Measurements from ENCODE around the gene GBE1.
A peak's percentile ranks its signal among the peaks of the same experiment; 100 is the strongest.
"Not testable (repeated sequence)": the region's sequence is repeated elsewhere in the genome, so short reads cannot be mapped to it uniquely, and the experiment has no call there.

Gene GBE1

DNA sequence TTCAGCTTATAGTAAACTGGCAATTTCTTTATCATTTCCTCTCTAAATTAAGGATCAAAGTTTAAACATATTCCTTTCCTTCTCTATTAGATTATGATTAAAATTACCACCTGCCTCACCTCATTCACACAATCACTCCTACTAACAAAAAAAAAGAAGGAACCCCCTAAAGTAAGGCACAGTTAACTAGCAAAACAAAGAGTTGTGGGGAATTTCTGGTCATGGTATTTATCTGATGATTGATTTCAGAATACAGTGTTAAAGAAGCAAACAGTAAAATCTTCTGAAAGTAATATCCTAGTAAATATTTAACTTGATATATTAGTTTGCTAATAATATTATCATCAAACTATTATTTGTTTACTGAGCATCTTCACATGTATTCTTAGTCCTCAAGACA, 8.8 kb downstream of the GBE1 start:
- no peak for FAIRE-seq

DNA sequence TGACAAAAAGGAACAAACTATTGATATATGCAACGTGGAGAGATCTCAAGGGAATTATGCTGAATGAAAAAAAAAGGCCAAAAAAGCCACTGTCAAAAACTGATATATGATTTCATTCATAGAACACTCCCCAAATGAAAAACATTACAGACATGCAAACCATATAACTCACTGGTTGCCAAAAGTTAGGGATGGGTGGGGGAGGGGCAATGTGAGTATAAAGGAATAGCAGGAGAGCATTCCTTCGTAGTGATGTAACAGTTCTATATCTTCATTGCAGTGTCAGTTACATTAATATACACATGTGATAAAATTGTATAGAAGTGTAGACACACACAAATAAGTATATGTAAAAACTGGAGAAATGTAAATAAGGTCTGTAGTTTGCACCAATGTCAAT, 12.2 kb downstream of the GBE1 start:
- no peak for FAIRE-seq

DNA sequence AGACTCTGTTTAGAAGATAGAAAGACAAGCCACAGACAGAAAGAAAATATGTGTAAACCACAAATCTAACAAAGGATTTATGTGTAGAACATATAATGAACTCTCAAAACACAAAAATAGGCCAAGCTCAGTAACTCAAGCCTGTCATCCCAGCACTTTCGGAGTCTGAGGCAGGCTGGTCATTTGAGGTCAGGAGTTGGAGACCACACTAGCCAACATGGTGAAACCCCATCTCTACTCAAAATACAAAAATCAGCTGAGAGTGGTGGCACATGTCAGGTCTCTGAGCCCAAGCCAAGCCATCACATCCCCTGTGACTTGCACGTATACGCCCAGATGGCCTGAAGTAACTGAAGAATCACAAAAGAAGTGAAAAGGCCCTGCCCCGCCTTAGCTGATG, 14.2 kb downstream of the GBE1 start:
- FAIRE-seq: not testable (repeated sequence)

DNA sequence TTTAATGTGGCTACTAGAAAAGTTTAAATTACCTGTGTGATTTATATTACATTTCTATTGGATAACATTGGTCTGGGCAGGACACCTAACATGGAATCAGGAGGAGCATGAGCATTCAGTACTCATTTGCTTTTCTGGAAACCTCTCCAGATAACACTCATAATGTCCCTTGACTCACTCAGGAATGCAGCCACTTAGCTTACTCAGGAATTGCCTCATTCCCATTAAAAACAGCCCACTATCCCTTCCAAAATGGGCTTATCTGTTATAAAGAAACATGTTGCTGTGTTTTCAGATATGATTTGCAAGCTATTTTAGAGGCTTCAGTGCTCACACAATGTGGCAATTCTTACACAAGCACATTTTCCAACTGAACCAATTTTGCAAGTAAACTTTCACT, 17.1 kb downstream of the GBE1 start:
- FAIRE-seq: no peak

DNA sequence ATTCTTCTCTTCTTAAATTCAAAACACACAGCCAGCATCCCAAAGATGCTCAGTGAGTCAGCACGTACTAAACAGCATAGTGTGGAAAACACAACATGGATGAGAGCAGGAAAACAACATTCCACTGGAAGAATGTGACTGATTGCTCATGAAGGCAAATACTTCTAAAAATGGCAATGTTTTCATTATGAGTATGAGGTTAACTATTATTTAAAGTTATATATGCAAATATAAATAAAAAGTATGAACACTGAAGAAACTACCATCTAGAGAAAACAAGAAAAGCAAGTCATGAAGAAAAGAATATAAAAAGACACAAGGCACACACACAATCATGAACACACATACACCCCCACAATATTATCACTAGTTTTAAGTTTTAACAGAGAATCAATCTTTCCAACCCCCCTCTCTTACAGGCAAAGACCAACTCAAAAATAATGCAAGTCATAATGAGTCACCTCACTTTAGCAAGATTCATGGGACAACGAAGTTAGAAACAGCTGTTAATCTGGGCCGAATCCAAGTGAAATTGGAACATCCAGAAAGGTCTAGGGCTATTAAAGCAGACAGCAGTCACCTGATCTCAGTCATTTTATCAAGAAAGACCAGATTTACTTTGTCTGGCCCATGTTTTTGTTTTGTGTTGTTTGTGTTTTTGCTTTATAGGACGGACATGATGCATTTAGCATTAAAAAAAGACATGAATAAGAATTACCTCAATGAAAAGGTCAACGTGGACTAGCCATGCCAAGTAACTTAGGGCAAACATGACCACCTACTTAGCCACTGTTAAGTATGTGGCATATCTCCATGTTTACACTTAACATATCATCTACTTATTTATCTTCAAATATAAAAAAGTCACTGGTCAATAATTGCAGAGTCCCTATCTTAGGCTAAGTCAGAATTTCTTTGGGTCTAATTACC, 18.1 kb downstream of the GBE1 start:
- FAIRE-seq: peak; percentile 91

DNA sequence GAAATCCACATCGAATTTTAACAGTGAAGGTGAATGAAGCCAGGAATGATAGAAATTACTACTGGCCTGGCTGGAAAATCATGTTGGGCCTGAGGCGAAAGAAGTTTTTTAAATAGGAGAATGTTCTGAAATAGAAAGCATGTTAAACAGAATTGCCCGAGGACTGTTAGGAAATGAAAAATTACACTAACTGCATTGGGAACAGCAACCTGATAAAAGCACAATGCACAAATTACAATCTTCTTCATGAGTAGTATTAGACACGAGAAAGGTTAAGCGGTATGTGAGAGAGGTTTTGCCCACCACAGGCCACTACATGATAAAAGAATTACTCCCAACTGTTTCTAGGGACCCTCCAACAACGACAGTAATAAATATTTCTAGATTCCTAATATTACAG, 18.9 kb downstream of the GBE1 start:
- no peak for FAIRE-seq

DNA sequence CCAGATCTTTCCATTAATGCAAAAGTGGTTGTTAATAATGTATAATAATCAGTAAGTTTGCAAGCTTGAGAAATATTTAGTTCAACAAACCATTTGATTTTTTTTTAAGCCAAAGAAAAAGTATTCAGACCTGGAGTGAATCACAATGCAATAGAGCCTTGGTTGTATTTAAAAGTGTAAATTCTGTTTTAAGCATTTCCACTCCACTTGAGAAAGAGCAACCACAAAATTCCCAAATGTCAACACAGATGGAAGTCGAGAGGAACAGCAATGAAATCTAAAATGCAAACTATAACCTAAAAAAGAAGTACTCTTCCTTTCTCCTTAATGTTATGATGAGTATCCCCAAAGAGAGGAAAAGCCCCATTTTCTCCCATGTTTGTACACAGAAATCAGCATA, 20.2 kb downstream of the GBE1 start:
- no peak for FAIRE-seq

DNA sequence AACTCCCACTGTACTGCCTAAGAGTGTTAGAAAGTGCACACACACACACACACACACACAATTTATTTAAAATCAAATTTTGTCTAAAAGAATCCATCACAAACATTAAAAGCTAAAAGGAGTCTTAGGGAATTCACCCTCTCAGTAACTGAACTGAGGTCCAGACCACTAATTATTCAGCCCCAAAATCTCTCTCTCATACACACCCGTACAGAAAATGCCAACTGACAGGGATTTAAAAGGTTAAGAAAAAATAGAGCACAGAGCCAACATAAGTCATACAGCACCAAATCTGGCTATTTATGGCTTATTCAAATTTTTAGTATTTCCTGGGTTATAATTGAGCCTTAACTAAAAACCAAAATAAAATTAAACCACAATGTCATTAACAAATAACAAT, 20.7 kb downstream of the GBE1 start:
- FAIRE-seq: no peak

DNA sequence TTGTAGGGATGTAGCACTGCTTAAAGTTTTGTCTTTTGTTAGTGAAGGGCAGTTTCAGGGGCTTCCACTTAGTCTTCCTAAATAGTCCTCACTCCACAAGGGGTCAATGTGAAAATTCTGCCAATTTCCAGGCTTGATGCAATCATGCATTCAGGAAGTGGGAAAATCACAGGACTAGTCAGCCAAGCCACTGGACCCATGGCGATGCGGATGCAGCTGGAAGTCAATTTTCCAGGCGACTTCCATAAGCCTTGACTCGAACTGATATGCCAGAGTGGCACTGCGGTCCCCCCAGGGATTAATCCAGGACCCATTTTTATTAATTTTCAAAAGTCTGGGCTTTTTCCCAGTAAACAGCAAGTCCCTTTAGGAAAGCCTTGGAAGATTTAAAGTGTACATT, 26.1 kb downstream of the GBE1 start:
- FAIRE-seq: no peak

DNA sequence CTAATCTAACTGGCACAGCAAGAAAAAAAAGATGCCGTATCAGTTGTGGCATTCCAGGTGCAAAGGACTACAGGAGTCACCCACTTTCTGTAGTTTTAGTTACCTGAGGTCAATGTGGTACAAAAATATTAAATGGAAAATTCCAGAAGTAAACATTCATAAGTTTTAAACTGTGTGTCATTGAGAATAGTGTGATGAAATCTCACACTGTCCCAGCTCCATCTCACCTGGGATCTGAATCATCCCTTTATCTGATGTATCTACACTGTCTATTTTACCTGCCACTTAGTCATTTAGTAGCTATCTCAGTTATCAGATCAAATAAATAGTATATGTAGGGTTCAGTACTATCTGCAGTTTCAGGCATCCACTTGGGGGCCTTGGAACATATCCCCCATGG, 26.7 kb downstream of the GBE1 start:
- FAIRE-seq: no peak

DNA sequence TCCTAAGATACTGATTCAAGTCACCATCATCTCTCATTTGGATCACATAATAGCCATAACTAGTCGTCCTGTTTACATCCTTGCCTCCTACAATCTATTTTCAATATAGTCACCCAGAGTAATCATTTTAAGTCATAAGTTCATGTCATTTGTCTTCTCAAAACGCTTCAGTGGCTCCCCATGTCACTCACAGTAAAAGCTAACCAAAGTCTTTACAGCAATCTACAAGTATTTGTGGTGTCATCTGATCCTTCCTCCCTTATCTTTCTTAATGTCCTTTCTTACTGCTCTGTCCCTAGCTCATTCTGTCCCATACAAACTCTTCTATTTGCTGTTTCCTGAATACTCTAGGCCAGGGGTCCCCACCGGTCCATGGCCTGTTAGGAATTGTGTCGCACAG, 28.8 kb downstream of the GBE1 start:
- no peak for FAIRE-seq

DNA sequence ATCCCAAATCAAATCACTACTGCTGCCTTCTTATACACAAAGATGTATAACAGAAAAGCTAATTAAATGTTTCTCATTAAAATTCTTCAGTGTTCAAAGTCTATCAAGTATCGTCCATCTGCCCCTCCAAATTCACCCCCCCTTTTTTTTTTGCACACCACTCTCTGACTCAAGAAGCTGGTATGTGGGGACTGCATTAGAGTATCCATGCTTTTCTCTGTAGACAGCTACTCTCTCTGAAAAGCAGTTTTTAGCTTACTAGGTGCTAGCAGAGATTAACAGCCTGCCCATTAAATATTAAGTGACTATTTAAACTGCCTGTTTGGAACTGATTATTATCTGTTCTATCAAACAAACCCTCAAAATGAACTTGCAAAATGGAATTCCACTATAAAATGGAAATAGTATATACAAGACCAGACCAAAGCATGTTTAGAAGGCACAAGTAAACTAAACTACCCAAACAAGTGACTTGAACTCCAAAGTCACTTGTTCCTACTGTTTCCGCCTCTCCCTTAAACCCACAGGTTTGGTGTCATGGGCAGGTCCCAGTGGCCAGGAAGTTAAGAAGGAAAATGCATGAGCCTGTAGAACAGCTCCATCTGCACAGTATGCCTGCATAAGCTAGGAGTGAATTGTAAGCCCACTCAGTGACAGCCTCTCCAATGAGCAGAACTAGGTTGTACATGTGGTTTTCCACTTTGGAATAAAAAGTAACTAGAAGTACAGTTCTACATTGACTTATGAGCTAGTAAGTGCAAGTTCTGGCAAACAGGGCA, 32.5 kb downstream of the GBE1 start:
- FAIRE-seq: no peak

DNA sequence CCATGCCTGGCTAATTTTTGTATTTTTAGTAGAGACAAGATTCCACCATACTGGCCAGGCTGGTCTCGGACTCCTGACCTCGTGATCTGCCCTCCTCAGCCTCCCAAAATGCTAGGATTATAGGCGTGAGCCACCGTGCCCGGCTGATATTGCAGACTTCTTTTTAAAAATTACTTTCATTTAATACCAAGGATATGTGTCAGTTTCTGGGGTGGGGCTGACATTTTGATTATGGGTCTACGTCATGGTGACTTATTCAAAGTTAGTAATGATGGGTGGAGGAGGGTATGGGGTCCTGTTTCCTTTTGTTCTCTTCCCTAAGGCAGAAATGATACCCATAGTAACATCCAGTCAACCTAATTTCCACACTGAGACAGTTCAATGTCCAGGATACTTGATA, 34.7 kb downstream of the GBE1 start:
- FAIRE-seq: no peak

DNA sequence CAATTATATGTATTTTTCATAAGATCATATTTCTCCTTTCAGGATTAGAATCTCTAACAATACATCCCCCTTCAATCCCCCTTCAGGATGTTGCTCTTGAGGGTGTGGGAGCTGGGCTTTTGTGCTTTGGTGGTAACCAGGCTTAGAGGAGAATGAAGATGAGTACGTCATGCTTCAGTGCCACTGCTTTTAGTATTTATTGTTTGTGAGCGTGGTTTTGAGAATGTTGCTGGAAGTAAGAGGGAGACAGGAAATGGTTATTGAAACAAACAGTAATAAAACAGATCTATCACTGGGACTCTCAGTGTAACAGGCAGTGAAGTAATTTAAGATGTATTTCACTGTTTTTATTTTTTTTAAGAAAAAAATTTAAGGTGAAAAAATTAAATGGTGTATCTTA, 35.3 kb downstream of the GBE1 start:
- no peak for FAIRE-seq

DNA sequence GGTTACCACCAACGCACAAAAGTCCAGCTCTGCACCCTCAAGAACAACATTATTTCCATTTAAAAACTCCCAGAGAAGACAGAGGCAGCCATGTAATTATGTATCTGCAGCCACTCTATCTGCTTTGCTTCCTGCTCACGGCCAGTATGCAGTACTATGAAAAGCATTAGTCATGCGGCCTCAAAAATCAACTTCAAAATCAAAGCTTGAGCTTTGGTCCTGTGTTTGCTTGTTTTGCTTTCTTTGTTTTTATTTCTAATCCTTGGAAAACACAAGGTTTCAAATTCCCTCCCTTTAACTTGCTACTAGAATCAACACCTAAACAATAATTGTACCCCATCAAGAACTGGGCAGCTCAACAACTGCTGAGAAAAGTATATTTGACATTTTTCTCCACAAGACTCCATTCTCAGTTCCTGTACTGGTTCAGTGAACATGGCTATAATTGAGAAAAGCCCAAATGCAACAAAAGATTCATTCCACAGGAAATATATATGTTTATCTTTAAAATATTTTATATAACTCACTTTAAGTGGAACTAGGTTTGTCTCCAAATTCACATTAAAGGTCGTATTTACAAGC, 37.6 kb downstream of the GBE1 start:
- no peak for FAIRE-seq

DNA sequence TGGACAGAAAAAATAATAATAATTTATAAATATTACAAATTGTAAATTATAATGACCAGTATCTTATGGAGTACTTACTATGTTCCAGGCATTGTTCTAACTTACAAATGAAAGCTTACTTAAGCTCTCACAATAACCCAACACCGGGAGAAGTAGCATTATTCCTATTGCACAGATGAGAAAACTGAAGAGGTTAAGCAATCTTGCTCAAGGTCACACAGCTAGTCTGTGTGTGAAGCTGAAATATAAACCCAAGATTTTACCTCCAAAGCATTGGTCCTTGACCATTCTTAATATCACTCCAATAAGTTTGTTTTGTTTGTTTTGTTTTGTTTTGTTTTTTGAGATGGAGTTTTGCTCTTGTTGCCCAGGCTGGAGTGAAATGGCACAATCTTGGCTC, 43.1 kb downstream of the GBE1 start:
- FAIRE-seq: no peak

DNA sequence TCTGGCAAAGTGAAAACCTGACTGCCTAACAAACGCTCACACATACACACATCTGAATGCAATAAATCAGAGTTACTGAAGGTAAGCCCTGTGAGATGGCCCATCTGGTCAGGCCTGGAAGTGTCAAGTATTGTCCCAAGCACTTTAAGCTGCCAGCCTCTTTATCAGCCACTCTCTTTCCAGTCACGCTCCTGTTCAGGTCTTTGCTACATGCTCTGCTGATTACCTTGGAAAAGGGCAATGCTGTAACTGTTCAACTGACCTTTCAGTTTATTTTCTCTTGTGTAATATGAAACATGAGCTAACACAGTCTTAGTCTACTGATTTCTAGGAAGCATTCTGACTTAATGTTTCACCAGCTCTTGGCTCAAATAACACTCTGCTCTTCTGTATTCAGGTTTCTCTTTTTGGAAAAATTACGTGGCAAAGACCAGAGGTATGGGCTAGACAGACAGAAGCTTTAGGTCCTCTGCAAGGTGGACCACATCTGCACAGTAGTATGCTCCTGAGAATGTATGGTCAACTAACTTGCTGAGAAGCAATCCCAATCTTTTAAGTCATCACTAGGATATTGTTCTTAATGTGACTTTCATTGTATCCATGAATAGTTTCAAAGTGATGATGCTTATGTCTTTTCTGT, 44.5 kb downstream of the GBE1 start:
- peak; percentile 99 for FAIRE-seq

DNA sequence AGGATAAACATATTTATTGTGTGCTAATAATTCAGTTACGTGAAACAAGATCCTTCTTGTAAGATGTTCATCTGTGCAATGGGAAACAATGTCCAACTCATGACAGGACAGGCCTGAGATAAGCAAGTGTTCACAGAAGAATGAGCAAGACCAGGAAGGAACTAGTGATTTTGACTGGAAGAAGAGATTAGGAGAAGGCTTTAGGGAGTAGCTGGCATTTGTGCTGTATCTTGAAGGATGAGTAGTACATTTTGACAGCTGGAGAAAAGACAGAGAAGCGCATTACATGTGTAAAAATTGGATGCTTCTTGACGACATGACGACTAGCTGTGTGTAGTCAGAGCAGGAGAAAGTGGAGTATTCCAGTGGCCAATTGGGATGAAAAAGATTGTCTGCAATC, 48.4 kb downstream of the GBE1 start:
- no peak for FAIRE-seq

DNA sequence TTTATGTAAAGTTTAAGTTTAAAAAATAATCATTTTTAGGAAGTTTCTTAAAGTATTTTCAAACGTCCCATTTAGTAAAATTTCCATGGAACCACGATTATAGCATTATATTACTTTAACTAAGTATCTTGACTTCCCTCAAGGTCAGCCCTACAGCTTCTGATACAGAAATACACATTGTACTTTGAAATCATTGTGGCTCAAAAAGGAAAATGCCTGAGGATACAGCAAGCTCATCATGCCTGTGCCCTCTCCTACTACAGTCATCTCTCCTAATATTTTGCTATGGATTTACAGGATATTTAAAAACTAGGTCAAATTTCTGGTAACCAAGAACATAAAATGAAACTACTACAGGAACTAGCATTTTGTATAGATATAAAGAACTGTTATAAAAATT, 51.8 kb downstream of the GBE1 start:
- peak; percentile 78 for FAIRE-seq

DNA sequence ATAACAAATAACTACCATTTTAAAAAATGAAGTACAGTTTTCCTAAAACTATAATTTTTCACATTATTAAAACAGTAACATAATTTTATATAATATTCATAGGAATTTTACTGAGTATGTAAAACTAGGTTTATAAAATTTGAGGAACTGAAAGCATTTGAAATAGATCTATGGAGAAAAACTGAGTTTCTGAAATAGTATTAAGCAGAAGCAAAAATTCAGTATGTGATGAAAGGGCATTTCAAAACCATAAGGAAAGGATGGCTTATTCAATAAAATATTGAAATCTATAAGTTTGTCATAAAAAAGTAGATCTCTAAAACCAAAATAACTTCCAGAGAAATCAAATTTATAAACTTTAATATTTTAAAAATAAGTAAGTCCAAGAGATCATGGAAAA, 53.4 kb downstream of the GBE1 start:
- peak; percentile 91 for FAIRE-seq

DNA sequence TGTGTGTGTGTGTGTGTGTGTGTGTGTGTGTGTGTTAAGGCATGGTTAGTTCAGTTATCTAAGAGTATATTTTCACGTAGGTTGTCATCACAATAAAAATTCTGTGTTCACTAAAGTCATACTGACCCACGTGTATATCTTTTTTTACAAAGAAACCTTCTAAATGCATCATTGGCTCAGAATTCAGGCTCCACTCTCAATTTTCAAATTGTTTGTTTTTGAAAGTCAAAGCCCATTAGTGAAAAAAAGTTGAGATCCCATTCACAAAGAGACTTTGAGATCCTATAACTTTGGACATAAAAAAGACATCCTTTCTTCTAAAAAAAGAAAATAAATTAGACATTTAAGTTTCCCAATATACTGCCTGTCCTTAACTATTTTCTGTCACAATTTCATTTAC, 59.3 kb downstream of the GBE1 start:
- FAIRE-seq: no peak

DNA sequence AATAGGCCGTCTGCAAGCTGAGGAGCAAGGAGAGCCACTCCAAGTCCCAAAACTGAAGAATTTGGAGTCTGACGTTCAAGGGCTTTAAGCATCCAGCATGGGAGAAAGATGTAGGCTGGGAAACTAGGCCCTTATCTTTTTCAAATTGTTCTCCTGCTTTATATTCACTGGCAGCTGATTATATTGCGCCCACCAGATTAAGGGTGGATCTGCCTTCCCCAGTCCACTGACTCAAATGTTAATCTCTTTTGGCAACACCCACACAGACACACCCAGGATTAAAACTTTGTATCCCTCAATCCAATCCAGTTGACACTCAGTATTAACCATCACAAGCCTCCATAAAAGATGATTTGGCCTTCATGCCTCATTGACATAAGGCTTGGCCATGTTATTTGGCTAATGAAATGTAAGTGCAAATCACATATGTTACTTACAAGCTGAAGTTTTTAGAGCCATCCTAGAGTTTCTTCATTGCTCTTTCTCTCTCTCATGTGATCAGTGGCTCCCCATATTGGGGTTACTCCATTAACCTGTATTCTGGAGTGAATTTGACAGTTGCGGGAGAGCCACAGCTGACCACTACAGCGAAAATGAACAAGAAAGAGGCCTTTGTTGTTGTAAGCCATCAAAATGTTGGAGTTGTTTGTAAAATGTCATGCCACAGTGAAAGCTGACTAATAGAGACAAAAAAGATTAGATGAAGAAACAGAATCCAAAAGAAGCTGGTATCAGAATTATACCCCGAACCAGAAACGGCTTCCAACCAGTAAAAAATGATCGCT, 61.7 kb downstream of the GBE1 start:
- no peak for FAIRE-seq

DNA sequence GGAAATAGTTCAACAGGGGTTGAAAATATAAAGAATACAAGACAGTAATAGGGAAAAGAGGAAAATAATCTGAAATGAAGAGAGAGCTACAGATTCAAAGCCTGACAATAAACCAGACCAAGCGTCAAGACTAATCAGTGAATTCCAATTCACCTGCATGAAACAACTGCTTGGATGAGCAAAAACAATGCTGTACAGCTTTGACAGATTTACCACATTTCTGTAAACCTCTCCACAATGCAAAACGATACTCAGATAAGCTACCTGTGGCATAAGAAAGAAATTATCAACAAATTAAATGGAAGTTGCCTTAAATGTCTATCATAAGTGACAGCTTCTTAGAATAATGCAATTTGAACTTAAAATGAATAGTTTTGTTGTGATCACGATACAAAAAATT, 65.4 kb downstream of the GBE1 start:
- no peak for FAIRE-seq
